NCI-H2171 treated with DMSO at 0.1 percent for 48 hours (cell line): ENCODE results near the gene ARHGAP28.
A peak's percentile ranks its signal among the peaks of the same experiment; 100 is the strongest.
"Not testable (repeated sequence)": the region's sequence is repeated elsewhere in the genome, so short reads cannot be mapped to it uniquely, and the experiment has no call there.

Source experiments
- DNase-seq: peaks from one replicate; lab custom pipeline; 2025; lab: John Stamatoyannopoulos, UW

Gene ARHGAP28

GRCh38 chr18:6775702-6776101, 46.2 kb downstream of the ARHGAP28 start:
- no peak for DNase-seq

- no peak for DNase-seq
Measured at GRCh38 chr18:6776188-6776587, 46.7 kb downstream of the ARHGAP28 start.

GRCh38 chr18:6777509-6777908, 48.0 kb downstream of the ARHGAP28 start:
- no peak for DNase-seq

GRCh38 chr18:6778459-6779247, 49.1 kb downstream of the ARHGAP28 start:
- no peak for DNase-seq

- DNase-seq = no peak
Measured at GRCh38 chr18:6781142-6781714, 51.7 kb downstream of the ARHGAP28 start.

- peak; percentile 15 for DNase-seq
Measured at GRCh38 chr18:6781796-6782195, 52.3 kb downstream of the ARHGAP28 start.

- no peak for DNase-seq
Measured at GRCh38 chr18:6782861-6783260, 53.3 kb downstream of the ARHGAP28 start.

GRCh38 chr18:6784046-6784445, 54.5 kb downstream of the ARHGAP28 start:
- DNase-seq = no peak

GRCh38 chr18:6785001-6785400, 55.5 kb downstream of the ARHGAP28 start:
- no peak for DNase-seq

GRCh38 chr18:6785411-6785810, 55.9 kb downstream of the ARHGAP28 start:
- DNase-seq = no peak

- DNase-seq = no peak
Measured at GRCh38 chr18:6792391-6792790, 62.9 kb downstream of the ARHGAP28 start.

GRCh38 chr18:6793455-6793854, 63.9 kb downstream of the ARHGAP28 start:
- no peak for DNase-seq

GRCh38 chr18:6793986-6794385, 64.5 kb downstream of the ARHGAP28 start:
- no peak for DNase-seq

- no peak for DNase-seq
Measured at GRCh38 chr18:6795307-6795706, 65.8 kb downstream of the ARHGAP28 start.

- no peak for DNase-seq
Measured at GRCh38 chr18:6796511-6796910, 67.0 kb downstream of the ARHGAP28 start.

- no peak for DNase-seq
Measured at GRCh38 chr18:6797171-6797570, 67.7 kb downstream of the ARHGAP28 start.

GRCh38 chr18:6798896-6799295, 69.4 kb downstream of the ARHGAP28 start:
- no peak for DNase-seq

- DNase-seq = not testable (repeated sequence)
Measured at GRCh38 chr18:6800309-6800708, 70.8 kb downstream of the ARHGAP28 start.

- peak; percentile 10 for DNase-seq
Measured at GRCh38 chr18:6807515-6808257, 78.2 kb downstream of the ARHGAP28 start.

- DNase-seq = no peak
Measured at GRCh38 chr18:6810191-6810590, 80.7 kb downstream of the ARHGAP28 start.

GRCh38 chr18:6811816-6812215, 82.3 kb downstream of the ARHGAP28 start:
- no peak for DNase-seq

- no peak for DNase-seq
Measured at GRCh38 chr18:6814882-6815425, 85.4 kb downstream of the ARHGAP28 start.

GRCh38 chr18:6816154-6816553, 86.6 kb downstream of the ARHGAP28 start:
- DNase-seq = no peak
